Sciatic nerve (tissue), 2 donors: ENCODE results near the gene FGF19. TPM values are rescaled to one million over a fixed set of nuclear protein-coding genes. Genes with fewer than 3 reads are reported as not detected.
"Not testable (repeated sequence)": the region's sequence is repeated elsewhere in the genome, so short reads cannot be mapped to it uniquely, and the experiment has no call there.

Source experiments
- ATAC-seq: fragments of 200-7000 bp; cut with Tn5 transposase; one replicate; pipeline ENCODE4 v1.9.1; 2020; ENCODE audit warnings: mild to moderate bottlenecking, moderate library complexity
- DNase-seq: peaks from one replicate; pipeline ENCODE4 v3.0.0-alpha.2; 2020; ENCODE audit warnings: low spot score
- intact Hi-C: fragments of 100-400 bp; cut with DNase I; formaldehyde crosslinking; loops from one replicate; pipeline ENCODE4 v1.14.2; 2022
- total RNA-seq: library from RNA; stranded (reverse); fragmentation: NEBNext Ultra II Directional; extraction: Animal tissue kit (Norgen Biotek cat#: 25700); gene quantifications from one replicate; pipeline ENCODE4 v1.2.1, GENCODE V29; 2021
- donor health status: DM: no; HTN: no; CAD: no.
- donor health status: DM: no; HTN: no; CAD: no.

FGF19 gene
- total RNA-seq, 1 donor from 2014 or later, result not detected

DNA sequence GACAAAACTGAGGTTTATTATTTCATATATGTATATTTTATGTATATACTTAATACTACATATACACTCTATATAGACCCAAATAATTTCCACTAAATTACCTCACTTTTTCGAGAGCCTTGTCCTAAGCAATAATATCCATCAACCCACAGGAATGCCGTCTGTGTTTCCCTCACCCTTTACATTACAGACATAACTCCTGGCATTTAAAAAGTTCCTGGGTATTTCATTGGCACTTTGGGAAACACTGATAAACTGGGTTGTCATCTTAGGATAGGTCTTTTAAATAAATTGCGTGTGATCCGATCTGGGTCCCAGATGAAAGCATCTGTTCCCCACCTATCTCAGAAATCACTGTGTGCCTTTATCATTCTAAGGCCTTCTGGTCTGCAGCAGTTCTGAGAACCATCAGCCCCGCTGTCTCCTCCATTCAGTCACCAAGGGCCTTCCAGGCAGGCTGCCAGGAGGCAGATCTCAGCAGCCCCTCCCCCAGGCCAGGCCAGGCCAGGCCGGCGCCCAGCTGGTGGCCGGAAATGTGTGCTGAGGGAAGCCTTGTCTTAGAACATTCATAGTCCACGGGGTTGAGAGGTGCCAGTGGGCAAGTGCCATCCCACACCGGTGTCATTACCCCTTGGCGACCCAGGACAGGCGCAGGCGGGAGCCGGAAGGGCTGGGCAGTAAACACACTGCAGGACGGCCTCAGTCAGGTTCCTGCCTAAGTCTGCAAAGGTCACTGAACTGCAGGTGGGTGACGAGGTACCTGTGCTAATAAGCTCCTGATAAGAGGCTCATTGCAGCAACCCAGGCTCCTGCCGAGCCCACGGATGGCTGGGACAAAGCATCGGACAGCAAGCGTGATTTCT lies 3.3 kb downstream of the FGF19 start:
- DNase-seq, result no peak
- intact Hi-C loops, result loop anchor here (10.0 kb wide), 1 partner anchor 184 kb away; no protein-coding TSS in a partner anchor

DNA sequence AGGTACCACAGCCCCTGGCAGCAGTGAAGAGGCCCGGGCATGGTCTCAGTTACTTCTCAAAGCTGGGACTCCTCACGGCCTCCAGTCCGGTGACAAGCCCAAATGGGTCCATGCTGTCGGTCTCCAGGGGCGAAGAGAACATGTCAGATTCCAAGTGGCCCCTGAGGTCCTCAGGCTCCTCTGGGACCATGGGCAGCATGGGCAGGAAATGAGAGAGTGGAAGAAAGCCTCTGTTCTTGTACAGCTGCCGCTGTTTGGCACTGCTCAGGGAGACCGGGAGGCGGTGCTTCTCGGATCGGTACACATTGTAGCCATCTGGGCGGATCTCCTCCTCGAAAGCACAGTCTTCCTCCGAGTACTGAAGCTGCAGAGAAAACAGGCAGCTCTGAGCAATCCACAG lies 4.6 kb downstream of the FGF19 start:
- DNase-seq (no peak), ATAC-seq (no peak)
- intact Hi-C loops, result no loop called here

More for the DNA sequence above, 3.3 kb downstream of the FGF19 start:
- ATAC-seq, result peak; percentile 68

DNA sequence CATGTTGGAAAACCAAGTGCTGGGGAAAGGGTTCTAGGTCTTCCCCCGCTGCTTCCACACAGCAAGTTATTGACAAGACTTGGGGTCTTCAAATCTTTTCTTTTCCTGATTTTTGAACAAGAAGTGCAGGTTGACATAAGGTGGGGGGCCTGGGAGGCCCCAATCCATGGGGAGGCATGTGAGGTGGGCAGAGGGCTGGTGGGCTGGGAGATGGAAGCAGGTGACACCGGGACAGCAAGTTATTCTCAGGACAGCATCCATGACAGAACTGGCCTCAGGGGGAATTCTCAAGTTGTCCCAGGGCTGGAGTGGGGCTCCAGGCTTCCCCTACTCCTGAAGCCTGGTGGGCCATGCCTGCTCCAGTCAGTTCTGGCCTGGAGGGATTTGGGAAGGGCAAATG lies 5.5 kb downstream of the FGF19 start:
- ATAC-seq (no peak), DNase-seq (no peak)
- intact Hi-C loops, result no loop called here

DNA sequence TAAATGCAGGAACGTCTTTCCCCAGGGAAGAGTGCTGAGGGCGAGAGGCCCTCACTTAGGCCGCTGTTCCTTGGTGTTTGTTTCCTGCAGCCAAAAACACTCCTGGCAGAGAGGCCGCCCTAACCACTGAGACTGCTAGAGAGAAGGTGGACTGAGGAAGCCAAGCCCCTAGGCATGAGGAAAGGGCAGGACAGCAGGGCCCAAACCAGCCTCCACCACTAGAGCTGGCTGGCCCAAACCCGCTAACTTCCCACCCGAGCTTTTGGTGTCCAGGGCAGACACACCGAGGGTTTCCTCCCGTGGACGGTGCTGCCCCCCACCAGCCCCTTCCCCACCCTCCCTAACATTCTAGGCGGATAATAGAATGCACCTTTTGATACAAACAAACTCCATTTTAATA lies 6.0 kb downstream of the FGF19 start:
- no peak for ATAC-seq
- intact Hi-C loops, result no loop called here
- no peak for DNase-seq

DNA sequence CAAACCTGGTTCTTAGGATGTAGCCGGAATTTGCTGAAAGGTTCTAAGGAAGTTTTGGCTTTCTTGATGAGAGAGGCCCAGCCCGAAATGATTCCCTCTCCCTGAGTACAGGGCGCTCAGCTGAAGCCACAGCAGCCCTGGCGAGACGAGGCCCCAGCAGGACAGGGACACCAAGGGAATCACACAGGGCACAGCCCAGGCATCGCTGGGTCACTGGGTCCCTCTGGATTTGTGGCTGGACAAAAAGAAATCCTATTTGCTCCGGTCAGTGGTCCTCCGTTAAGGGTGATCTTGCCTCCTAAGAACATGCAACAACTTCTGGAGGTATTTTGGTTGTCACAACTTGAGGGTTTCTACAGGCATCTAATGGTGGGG lies 6.4 kb downstream of the FGF19 start:
- ATAC-seq (no peak), DNase-seq (no peak)
- intact Hi-C loops, result no loop called here

DNA sequence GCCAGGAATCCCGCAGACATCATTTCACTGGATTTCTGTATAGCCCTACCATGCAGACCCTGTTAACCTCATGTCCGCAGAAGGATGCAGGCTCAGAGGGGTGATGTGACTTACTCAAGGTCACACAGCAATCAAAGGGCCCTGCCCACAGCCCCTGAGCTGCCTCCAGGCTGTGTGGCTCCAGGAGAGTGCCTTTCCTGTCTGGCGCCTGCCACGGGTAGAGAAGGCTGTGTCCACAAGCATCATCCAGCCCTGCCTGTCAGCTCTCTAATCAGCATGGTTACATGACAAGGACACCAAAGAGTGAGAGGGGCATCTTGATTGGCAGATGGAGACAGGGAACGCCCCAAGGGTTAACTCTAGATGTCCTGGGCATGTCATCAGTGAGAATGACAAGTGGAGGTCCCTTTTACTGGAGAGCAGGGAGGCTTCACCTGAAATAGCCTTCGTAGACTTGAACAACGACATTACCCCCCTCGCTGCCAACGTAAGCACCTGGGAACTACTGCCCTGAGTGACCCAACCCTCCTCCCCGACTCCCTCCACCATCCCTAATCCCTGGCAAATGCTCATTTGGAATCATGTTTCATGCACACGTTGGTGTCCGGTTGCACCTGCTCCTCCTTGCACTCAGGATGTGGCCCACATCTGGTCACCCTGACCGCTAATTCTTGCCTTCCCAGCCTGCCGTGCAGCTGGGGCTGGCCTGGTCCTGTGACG lies 6.9 kb downstream of the FGF19 start:
- DNase-seq, result no peak
- intact Hi-C loops, result no loop called here
- no peak for ATAC-seq

DNA sequence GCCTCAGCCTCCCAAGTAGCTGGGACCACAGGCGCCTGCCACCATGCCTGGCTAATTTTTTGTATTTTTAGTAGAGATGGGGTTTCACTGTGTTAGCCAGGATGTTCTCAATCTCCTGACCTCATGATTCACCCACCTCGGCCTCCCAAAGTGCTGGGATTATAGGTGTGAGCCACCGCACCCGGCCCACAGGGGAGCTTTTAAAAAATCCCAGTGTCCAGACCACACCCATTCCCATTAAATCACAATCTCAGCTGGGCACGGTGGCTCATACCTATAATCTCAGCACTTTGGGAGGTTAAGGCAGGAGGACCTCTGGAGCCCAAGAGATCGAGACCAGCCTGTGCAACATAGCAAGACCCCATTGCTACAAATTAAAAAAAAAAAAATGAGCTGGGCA lies 7.8 kb downstream of the FGF19 start:
- ATAC-seq, DNase-seq, intact Hi-C loops: not testable (repeated sequence)

DNA sequence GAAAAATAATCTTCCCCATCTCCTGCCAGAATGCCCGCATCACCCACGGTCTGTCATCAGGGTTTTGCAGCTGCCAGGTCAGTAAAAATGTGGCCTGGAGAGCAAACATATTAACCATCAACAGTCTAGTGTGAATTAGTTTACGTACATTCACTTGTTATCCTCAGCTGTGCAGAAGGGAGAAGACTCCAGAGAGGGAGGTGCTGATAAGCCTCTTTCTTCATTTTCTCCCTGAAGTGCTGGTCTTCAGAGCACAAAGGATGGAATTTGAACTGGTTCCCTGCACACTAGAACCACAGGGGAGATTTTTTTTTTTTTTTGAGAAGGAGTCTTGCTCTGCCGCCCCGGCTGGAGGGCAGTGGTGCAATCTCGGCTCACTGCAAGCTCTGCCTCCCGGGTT lies 8.2 kb downstream of the FGF19 start:
- intact Hi-C loops, result no loop called here
- ATAC-seq (no peak), DNase-seq (no peak)

DNA sequence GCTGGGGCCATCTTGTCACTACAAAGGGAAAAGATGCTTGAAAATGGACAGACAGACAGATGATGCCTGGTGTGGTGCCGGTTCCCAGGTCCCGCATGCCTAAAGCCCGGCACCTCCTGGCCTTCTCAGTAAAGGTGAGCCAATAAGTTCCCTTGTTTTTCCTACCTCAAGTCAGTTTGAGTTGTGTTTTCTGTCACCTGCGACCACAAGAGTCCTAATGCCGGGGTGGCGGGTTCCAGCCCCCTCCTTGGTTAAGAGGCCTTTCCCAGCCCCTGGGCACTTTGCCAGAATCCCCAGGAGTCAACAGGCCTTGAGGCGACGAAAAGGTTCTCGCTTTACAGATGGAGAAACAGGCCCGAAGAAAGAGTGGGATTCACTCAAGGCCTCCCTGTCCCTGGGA lies 9.0 kb downstream of the FGF19 start:
- intact Hi-C loops, result no loop called here
- DNase-seq, result no peak
- ATAC-seq, result no peak

DNA sequence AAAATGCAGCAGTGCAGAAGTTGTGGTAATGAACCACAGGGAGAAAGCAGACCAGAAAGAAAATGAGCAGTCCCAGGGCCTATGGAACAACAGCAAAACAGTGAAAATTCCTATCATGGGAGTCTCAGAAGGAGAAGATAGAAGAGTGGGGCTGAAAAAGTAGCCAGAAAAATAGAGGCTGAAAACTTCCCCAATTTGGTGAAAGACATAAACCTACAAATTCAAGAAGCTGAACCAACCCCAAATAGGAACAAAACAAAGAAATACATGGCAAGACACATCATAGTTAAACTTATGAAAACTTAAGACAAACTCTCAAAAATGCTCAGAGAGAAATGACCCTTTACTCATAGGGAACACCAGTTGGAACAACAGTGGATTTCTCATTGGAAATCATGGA lies 11.4 kb downstream of the FGF19 start:
- intact Hi-C loops, result no loop called here
- ATAC-seq (no peak), DNase-seq (no peak)

DNA sequence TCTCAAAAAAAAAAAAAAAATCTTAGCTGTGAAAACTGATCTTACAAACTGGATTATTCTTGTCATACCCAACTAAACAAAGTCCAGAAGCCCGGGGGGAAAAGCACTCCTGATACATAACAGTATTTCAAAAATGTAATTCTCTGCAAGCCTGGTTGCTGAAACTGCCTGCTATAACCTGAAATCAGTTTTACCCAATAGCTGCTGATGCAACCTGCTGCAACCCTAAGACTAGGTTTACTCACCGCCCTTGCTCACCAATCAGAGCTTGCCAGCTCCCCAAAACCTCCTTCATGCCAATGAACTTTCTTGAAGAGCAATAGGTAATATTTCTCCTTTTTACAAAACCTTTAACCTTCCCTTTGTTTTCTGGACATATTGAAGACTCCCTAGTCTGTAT lies 12.4 kb downstream of the FGF19 start:
- intact Hi-C loops, result no loop called here
- DNase-seq, result no peak
- ATAC-seq, result no peak

DNA sequence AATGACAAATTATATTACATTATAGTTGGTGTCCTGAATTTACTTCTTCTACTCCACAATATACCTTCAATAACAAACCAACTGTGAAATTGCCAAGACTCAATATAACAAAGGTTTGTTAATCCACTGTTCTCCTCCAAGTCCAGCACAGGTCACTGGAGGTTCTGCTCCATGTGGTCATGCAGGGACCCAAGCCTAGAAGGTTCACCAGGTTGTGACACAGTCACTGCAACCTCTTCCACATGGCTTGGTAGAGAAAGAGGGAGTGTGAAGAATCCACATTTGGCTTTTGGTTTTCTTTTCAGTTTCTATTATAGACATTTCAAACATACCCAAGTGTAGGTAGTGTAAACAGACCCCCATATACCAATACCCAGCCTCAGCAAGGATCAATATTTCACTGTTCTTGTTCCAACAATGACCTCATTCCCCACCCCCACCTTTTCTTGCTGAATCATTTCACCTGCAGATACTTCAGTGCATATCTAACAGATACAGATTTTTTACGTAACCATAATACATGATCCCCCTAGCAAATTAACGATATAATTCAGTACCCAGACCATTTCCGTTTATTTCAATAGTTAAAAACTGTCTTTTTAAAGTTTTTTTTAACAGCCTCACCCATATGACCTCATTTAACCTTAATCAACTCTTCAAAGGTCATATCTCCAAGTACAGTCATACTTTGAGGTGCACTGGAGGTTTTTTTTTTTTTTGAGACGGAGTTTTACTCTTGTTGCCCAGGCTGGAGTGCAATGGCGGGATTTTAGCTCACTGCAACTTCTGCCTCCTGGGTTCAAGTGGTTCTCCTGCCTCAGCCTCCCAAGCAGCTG lies 14.1 kb downstream of the FGF19 start:
- intact Hi-C loops, result loop anchor here (5.0 kb wide), 1 partner anchor 503 kb away; no protein-coding TSS in a partner anchor
- ATAC-seq (no peak), DNase-seq (no peak)

DNA sequence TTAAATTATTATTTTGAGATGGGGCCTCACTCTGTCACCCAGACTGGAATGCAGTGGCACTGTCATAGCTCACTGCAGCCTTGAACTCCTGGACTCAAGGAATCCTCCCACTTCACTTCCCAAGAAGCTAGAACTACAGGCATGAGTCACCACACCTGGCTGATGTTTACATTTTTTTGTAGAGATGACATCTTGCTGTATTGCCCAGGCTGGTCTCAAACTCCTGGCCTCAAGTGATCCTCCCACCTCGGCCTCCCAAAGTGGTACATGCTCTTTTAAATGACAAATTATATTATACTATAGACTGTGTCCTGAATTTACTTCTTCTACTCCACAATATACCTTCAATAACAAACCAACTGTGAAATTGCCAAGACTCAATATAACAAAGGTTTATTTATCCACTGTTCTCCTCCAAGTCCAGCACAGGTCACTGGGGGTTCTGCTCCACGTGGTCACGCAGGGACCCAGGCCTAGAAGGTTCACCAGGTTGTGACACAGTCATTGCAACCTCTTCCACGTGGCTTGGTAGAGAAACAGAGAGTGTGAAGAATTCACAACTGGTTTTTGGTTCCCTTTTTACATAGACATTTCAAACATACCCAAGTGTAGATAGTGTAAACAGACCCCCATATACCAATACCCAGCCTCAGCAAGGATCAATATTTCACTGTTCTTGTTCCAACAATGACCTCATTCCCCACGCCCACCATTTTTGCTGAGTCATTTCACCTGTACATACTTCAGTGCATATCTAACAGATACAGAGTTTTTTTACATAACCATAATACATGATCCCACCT lies 15.7 kb downstream of the FGF19 start:
- intact Hi-C loops, result loop anchor here (5.0 kb wide), 1 partner anchor 504 kb away; no protein-coding TSS in a partner anchor
- not testable (repeated sequence) for DNase-seq, ATAC-seq

DNA sequence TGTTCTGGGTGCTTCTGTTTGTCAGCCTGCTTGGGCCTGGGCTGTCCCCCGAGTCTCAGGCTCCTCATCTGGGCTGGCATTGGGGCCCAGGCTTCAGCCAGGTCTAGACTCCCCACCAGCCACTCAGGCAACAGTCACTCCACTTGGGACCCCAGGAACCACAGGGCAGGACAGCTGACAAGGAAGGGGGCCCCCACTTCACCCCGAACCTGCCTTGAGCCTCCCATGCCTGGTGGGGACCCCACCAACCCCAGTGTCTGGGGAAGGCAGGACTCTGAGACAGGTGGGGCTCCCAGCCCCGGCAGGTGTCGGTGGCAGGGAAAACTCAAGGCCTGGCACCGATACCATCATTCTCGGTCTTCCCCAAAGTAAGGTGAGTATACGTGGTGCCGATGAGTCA lies 17.0 kb downstream of the FGF19 start:
- DNase-seq, result no peak
- no peak for ATAC-seq
- intact Hi-C loops, result loop anchor here (5.0 kb wide), 1 partner anchor 505 kb away; no protein-coding TSS in a partner anchor

DNA sequence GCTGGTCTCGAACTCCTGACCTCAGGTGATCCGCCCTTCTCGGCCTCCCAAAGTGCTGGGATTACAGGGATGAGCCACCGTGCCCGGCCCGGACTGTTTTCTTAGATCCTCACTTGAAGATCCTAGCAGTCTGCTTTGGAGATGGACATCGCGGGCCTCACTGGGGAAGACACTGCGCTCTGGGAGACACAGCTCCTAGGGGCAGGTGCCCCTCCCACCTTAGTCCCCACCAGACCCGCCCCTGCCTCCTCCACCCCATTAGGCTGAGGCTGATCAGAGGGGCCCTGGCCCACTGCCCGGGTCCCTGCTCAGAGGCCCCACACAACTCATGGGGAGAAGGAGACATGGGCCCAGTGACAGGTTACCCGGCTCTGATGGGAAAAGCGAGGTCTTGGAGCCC lies 17.4 kb downstream of the FGF19 start:
- DNase-seq, result no peak

DNA sequence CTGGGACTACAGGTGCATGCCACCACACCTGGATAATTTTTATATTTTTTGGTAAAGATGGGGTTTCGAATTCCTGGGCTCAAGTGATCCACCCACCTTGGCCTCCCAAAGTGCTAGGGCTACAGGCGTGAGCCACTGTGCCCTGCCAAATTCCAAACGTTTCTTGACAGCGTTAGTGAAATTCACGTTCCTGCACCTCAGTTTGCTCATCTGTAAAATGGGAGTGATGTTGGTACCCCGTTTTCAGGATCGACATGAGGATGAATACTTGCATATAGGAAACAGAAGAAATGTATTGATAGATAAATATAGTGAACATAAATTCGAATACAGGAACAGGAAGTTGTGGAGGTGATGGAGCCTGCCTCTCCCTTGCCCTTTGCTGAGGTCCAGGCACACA lies 18.5 kb downstream of the FGF19 start:
- DNase-seq (no peak), ATAC-seq (no peak)
- intact Hi-C loops, result loop anchor here (5.0 kb wide), 1 partner anchor 507 kb away; no protein-coding TSS in a partner anchor

More for the DNA sequence above, 17.4 kb downstream of the FGF19 start:
- intact Hi-C loops, result loop anchor here (5.0 kb wide), 1 partner anchor 506 kb away; no protein-coding TSS in a partner anchor
- no peak for ATAC-seq

DNA sequence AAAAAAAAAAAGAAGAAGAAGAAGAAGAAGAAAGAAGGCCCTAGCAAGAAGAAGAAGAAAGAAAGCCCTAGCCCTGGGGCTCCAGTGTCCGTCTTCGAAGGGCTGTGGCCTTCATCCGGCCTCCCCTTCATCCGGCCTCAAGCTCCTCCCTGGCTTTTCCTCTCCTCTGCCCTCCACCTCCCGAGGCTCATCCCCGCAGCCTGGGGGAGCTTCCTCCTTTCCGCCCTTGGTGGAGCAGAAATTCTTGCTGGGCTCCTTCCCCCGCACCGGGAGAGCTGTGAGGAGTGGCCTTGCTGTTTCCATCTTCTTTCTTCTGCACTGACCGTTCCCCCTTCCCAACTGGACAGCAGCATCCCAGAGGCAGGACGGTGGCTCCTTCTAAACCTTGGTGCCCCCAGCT lies 19.2 kb downstream of the FGF19 start:
- intact Hi-C loops, result loop anchor here (5.0 kb wide), 1 partner anchor 508 kb away; no protein-coding TSS in a partner anchor
- ATAC-seq (no peak), DNase-seq (no peak)

DNA sequence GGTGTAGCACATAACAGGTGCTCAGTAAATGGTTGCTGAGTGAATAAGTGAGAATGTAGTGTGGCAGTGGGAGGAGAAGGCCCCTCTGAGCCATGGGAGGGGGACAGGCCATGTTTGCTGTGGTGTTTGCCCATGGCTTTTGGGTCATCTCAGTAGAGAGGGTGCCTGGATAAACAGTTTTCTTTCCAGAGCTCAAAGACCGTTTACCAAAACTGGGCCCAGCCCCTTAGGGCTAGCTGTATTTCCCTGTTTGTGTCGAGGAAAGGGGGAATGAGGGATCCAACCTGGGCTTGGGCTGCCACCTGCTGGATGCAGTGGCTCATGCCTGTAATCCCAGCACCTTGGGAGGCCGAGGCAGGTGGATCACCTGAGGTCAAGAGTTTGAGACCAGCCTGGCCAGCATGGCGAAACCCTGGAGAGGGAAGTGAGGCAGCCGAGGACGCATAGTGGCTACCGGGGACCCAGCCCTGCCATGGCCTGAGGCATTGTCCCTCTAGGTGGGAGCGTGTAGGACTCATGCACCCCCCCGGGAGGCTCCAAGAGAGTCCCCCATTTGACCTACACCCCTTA lies 20.0 kb downstream of the FGF19 start:
- no peak for ATAC-seq
- intact Hi-C loops, result no loop called here
- no peak for DNase-seq
